Spleen (tissue), 11 donors: Measurements from ENCODE around the gene TSEN15. TPM values are rescaled to one million over a fixed set of nuclear protein-coding genes. Genes with fewer than 3 reads are reported as not detected.

Experiments
- DNase-seq: peaks from one replicate; pipeline ENCODE4 v3.0.0-alpha.2; 2020
- H3K27ac ChIP-seq, 8 donors: fragments of 200-600 bp; sonication (generic) in 7 of 8; 1 replicate in 4 of 8; 2 replicates in 4 of 8; pipeline versions ENCODE4 v1.5.0 to v1.8.0; 2016 to 2021; ENCODE audit warnings: inconsistent platforms in 4 of 8, mild to moderate bottlenecking in 4 of 8, moderate library complexity in 1 of 8
- H3K27me3 ChIP-seq, 7 donors: fragments of 200-600 bp; sonication (generic) in 6 of 7; replicated peaks in 1 of 7; 1 replicate in 4 of 7; 2 replicates in 3 of 7; pipeline versions ENCODE4 v1.5.0 to v1.8.0; 2016 to 2021; ENCODE audit warnings: inconsistent platforms in 3 of 7, mild to moderate bottlenecking in 1 of 7
- H3K36me3 ChIP-seq, 6 donors: fragments of 200-600 bp; sonication (generic) in 5 of 6; 1 replicate in 4 of 6; 2 replicates in 2 of 6; pipeline versions ENCODE4 v1.5.0 to v1.8.0; 2016 to 2021; ENCODE audit warnings: inconsistent platforms in 2 of 6
- H3K4me1 ChIP-seq, 6 donors: fragments of 200-600 bp; sonication (generic) in 5 of 6; 1 replicate in 3 of 6; 2 replicates in 3 of 6; pipeline versions ENCODE4 v1.5.0 to v1.8.0; 2016 to 2021; ENCODE audit warnings: inconsistent platforms in 3 of 6
- H3K4me3 ChIP-seq, 8 donors: fragments of 200-600 bp; sonication (generic) in 7 of 8; 1 replicate in 4 of 8; 2 replicates in 4 of 8; pipeline versions ENCODE4 v1.5.0 to v1.8.0; 2016 to 2021; ENCODE audit warnings: inconsistent platforms in 4 of 8, mild to moderate bottlenecking in 4 of 8, moderate library complexity in 2 of 8
- H3K9me3 ChIP-seq, 8 donors: fragments of 200-600 bp; sonication (generic) in 7 of 8; 1 replicate in 4 of 8; 2 replicates in 4 of 8; pipeline versions ENCODE4 v1.5.0 to v1.8.0; 2016 to 2021; ENCODE audit warnings: inconsistent platforms in 4 of 8
- CTCF ChIP-seq, 11 experiments: fragments of 200-600 bp in 7 of 11; fragments of 450-650 bp in 4 of 11; sonication (generic) in 4 of 11; IDR thresholded peaks in 8 of 11; conservative IDR thresholded peaks in 3 of 11; 1 replicate in 7 of 11; 2 replicates in 4 of 11; pipeline versions ENCODE4 v1.4.0 to v1.8.0; 2016 to 2021; ENCODE audit warnings: antibody characterized with exemption in 11 of 11, inconsistent platforms in 4 of 11, mild to moderate bottlenecking in 1 of 11
- POLR2A ChIP-seq, 3 donors: fragments of 450-650 bp; IDR thresholded peaks; one replicate each; pipeline ENCODE4 v1.5.1; 2017; ENCODE audit warnings: antibody characterized with exemption in 3 of 3, mild to moderate bottlenecking in 1 of 3
- POLR2AphosphoS5 ChIP-seq, 3 donors: sonication (generic); formaldehyde crosslinking; IDR thresholded peaks; one replicate each; pipeline ENCODE4 v1.5.1; 2017; ENCODE audit warnings: antibody characterized with exemption in 3 of 3
- WGBS, 5 donors: extraction: QIAGEN DNeasy Blood & Tissue Kit in 3 of 5; methylation state at CpG; one replicate each; pipeline versions ENCODE4 v1.1.5 to v1.1.7; 2013 to 2018; 5-methylcytosine and 5-hydroxymethylcytosine counted together
- intact Hi-C: fragments of 100-400 bp; cut with DNase I; formaldehyde crosslinking; loops from one replicate; pipeline ENCODE4 v1.15.0; 2023; ENCODE audit warnings: low total_unique reads
- polyA plus RNA-seq, 3 donors: library from polyadenylated mRNA; stranded (reverse); fragments of 200-250 nt; gene quantifications; one replicate each; pipeline ENCODE4 v1.2.1, GENCODE V29; 2013
- total RNA-seq, 7 donors: library from RNA; depleted of rRNA in 3 of 7; stranded (reverse); fragments of >200 nt in 3 of 7; fragmentation: NEBNext Ultra II Directional in 4 of 7; extraction: Animal tissue kit (Norgen Biotek cat#: 25700) in 4 of 7; gene quantifications; one replicate each; pipeline versions ENCODE4 v1.1.0 to v1.2.1, GENCODE V29; 2016 to 2021
- donor health status: healthy with polysubstance abuse.
- donor health status: DM: no; HTN: no; CAD: no; lungs with moderate emphysema.
- donor health status: DM: no; HTN: no; CAD: no.
- donor health status: Bipolar disorder and iron deficiency.
- donor health status: healthy.
- donor health status: DM: no; HTN: no; CAD: no.
- donor health status: DM: yes; HTN: yes; CAD: no.

Gene TSEN15
- total and polyA plus RNA-seq, 10 donors, result 14.7 to 47.7 (median 23.7) TPM

- H3K4me1 ChIP-seq, result no peaks in the 10 kb centered on the region
- intact Hi-C loops, result no loop called here
- no peak overlapping the region for H3K27ac ChIP-seq
- H3K4me3 ChIP-seq, result no peak overlapping the region
- no peaks in the 10 kb centered on the region for H3K9me3 ChIP-seq
- no peak for DNase-seq
- no peaks in the 10 kb centered on the region for H3K27me3 ChIP-seq
- TF ChIP-seq CTCF (IDR thresholded peaks at IDR 0.05 in 8 of 11, conservative IDR thresholded peaks at IDR 0.05 in 3 of 11) (no peak), POLR2A (IDR thresholded peaks at IDR 0.05) (no peak), POLR2AphosphoS5 (IDR thresholded peaks at IDR 0.05) (no peak)
- H3K36me3 ChIP-seq, result peaks cover 0 to 73% (median 6%) of the 10 kb centered on the region in 6 donors
These were observed 16.8 kb downstream of the TSEN15 start for GRCh38 chr1:184068354-184068753.

GRCh38 chr1:184069675-184070074, 18.1 kb downstream of the TSEN15 start:
- DNase-seq, result no peak
- H3K27me3 ChIP-seq, result no peaks in the 10 kb centered on the region
- no peak overlapping the region for H3K27ac ChIP-seq
- H3K9me3 ChIP-seq, result no peaks in the 10 kb centered on the region
- peaks cover 0 to 77% (median 7%) of the 10 kb centered on the region in 6 donors for H3K36me3 ChIP-seq
- TF ChIP-seq POLR2AphosphoS5 (IDR thresholded peaks at IDR 0.05) (no peak), CTCF (IDR thresholded peaks at IDR 0.05 in 8 of 11, conservative IDR thresholded peaks at IDR 0.05 in 3 of 11) (no peak), POLR2A (IDR thresholded peaks at IDR 0.05) (no peak)
- H3K4me1 ChIP-seq, result no peaks in the 10 kb centered on the region
- H3K4me3 ChIP-seq, result no peak overlapping the region
- intact Hi-C loops, result loop anchor here (10.0 kb wide), 3 partner anchors 155 to 625 kb away; no protein-coding TSS in a partner anchor
- WGBS, 5 donors, result 77 to 87% (median 84%) methylated on average over 2 of the region's 2 CpGs

- Histone ChIP-seq H3K4me3 (no peak overlapping the region), H3K27ac (no peak overlapping the region), H3K9me3 (peaks cover 0 to 6% (median 0%) of the 10 kb centered on the region in 8 donors), H3K27me3 (no peaks in the 10 kb centered on the region), H3K36me3 (peaks cover 0 to 53% (median 7%) of the 10 kb centered on the region in 6 donors), H3K4me1 (peaks cover 0 to 8% (median 0%) of the 10 kb centered on the region in 6 donors)
- no peak for DNase-seq
- TF ChIP-seq POLR2AphosphoS5 (IDR thresholded peaks at IDR 0.05), result no peak
- TF ChIP-seq CTCF (IDR thresholded peaks at IDR 0.05 in 8 of 11, conservative IDR thresholded peaks at IDR 0.05 in 3 of 11), result no peak
- no peak for TF ChIP-seq POLR2A (IDR thresholded peaks at IDR 0.05)
- intact Hi-C loops, result loop anchor here (10.0 kb wide), 3 partner anchors 152 to 622 kb away; no protein-coding TSS in a partner anchor
- 87 to 93% (median 90%) methylated on average over 2 of the region's 2 CpGs for WGBS, 5 donors
These were observed 20.8 kb downstream of the TSEN15 start for GRCh38 chr1:184072376-184072775.

GRCh38 chr1:184074383-184074782, 22.9 kb downstream of the TSEN15 start:
- intact Hi-C loops, result loop anchor here (10.0 kb wide), 3 partner anchors 150 to 620 kb away; no protein-coding TSS in a partner anchor
- peaks cover 0 to 6% (median 0%) of the 10 kb centered on the region in 8 donors for H3K9me3 ChIP-seq
- H3K27me3 ChIP-seq, result no peaks in the 10 kb centered on the region
- DNase-seq, result no peak
- peak overlapping the region in 1 of 8 donors; percentile 3 for H3K27ac ChIP-seq
- no peak for TF ChIP-seq CTCF (IDR thresholded peaks at IDR 0.05 in 8 of 11, conservative IDR thresholded peaks at IDR 0.05 in 3 of 11)
- TF ChIP-seq POLR2A (IDR thresholded peaks at IDR 0.05), result no peak
- no peak for TF ChIP-seq POLR2AphosphoS5 (IDR thresholded peaks at IDR 0.05)
- H3K36me3 ChIP-seq, result peaks cover 0 to 51% (median 7%) of the 10 kb centered on the region in 6 donors
- H3K4me1 ChIP-seq, result peaks cover 0 to 8% (median 0%) of the 10 kb centered on the region in 6 donors
- WGBS, 5 donors, result 67 to 94% (median 87%) methylated on average over 2 of the region's 2 CpGs
- no peak overlapping the region for H3K4me3 ChIP-seq
